ENCODE results near the gene KATNAL2. TPM values are rescaled to one million over a fixed set of nuclear protein-coding genes. Genes with fewer than 3 reads are reported as not detected.

The KATNAL2 gene
- total and polyA plus RNA-seq, 10 of the 15 experiments (the other 5 are each of a cell fraction or from before 2014, with no cell fraction given): 0.20 to 2.4 (median 1.7) TPM

GRCh38 chr18:46892842-46893241 is 24.6 kb upstream of the KATNAL2 start (continued):
- TF ChIP-seq ZBTB11 (CRISPR knock-in tag; IDR thresholded peaks at IDR 0.05) (no peak), CREB1 (IDR thresholded peaks at IDR 0.05; ENCODE audit: low read depth) (0 out of 2 replicates have a peak, but pooled peaks have one; percentile 31), MEF2A (IDR thresholded peaks at IDR 0.05; ENCODE audit: insufficient read depth, low read depth, low read length) (peak; percentile 95), CEBPB (IDR thresholded peaks at IDR 0.05; ENCODE audit: borderline replicate concordance in 1 of 2, low read depth in 2 of 2, low read length in 2 of 2) (peak in 1 of 2 experiments; percentile 82; a peak in 1 of 4 replicates), IKZF1 (conservative IDR thresholded peaks at IDR 0.05) (0 out of 2 replicates have a peak, but pooled peaks have one; percentile 13), BRCA1 (IDR thresholded peaks at IDR 0.05; ENCODE audit: low read depth, low read length) (no peak), NBN (IDR thresholded peaks at IDR 0.05) (peak; percentile 55; the same call in 1 of the 2 replicates), CTCF (IDR thresholded peaks at IDR 0.05 in 2 of 3, conservative IDR thresholded peaks at IDR 0.05 in 1 of 3; ENCODE audit: control insufficient read depth in 2 of 3, extremely low read depth in 1 of 3, insufficient read depth in 1 of 3, low read depth in 3 of 3, low read length in 3 of 3) (no peak), EED (IDR thresholded peaks at IDR 0.05; ENCODE audit: low read depth) (peak; percentile 62; the same call in 1 of the 2 replicates)
